Measurements from ENCODE around the gene VARS1.
"Not testable (repeated sequence)": the region's sequence is repeated elsewhere in the genome, so short reads cannot be mapped to it uniquely, and the experiment has no call there.

The VARS1 gene

GRCh38 chr6:31801031-31801927 lies 5.7 kb upstream of the VARS1 start:
- not testable (repeated sequence) for H3K9ac ChIP-seq (ENCODE audit: low read length); H3K4me3 ChIP-seq (ENCODE audit: low read depth in 1 of 2, low read length in 2 of 2); H3K27me3 ChIP-seq (ENCODE audit: control insufficient read depth in 1 of 2, insufficient read depth in 2 of 2, low read length in 2 of 2); H3K9me3 ChIP-seq (ENCODE audit: low read length); H3K27ac ChIP-seq (ENCODE audit: low read depth, low read length)
- Histone ChIP-seq H3K36me3 (ENCODE audit: insufficient read depth, low read length) (peaks cover 15% of the 10 kb centered on the region), H3K4me1 (ENCODE audit: insufficient read depth, low read length) (peaks cover 10% of the 10 kb centered on the region)

DNA sequence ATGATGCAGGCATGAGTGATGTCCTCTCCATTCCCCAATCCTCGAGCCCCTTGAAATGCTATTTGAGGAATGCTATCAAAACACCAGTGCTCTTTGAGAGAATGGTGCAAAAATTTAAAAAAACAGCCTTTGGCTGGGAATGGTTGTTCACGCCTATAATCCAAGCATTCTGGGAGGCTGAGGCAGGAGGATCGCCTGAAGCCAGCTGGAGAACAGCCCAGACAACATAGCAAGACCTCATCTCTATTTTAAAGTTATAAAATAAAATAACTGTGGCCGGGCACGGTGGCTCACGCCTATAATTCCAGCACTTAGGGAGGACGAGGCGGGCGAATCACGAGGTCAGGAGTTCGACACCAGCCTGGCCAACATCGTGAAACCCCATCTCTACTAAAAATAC lies 4.2 kb upstream of the VARS1 start:
- no peaks in the 10 kb centered on the region for H3K9me3 ChIP-seq (ENCODE audit: low read length)
- H3K27me3 ChIP-seq (ENCODE audit: control insufficient read depth in 1 of 2, insufficient read depth in 2 of 2, low read length in 2 of 2): no peaks in the 10 kb centered on the region
- H3K9ac ChIP-seq (ENCODE audit: low read length): no peak overlapping the region
- peaks cover 15% of the 10 kb centered on the region for H3K36me3 ChIP-seq (ENCODE audit: insufficient read depth, low read length)
- peaks cover 4% of the 10 kb centered on the region for H3K4me1 ChIP-seq (ENCODE audit: insufficient read depth, low read length)
- H3K4me3 ChIP-seq (ENCODE audit: low read depth in 1 of 2, low read length in 2 of 2): no peak overlapping the region
- H3K27ac ChIP-seq (ENCODE audit: low read depth, low read length): no peak overlapping the region

DNA sequence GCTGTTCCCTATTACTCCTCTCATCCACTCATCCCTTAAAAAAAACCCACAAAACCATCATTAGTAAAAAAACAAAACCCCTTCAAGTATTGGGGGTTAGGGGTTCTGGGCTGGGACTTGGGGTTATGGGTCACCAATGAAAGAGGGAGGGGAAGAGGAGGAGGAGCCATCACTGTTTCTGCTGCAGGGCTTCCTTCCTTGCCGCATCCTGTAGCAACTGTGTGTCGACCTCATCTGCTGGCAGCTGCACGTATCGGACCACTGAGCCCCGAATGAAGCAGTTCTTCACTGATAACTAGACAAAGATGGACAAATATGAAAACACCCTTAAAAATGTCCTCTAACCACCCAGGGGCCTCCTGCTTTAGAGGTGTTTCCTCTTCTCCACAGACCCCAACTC lies 2.0 kb upstream of the VARS1 start:
- no peaks in the 10 kb centered on the region for H3K9me3 ChIP-seq (ENCODE audit: low read length)
- no peak overlapping the region for H3K9ac ChIP-seq (ENCODE audit: low read length)
- peaks cover 11% of the 10 kb centered on the region for H3K4me1 ChIP-seq (ENCODE audit: insufficient read depth, low read length)
- H3K36me3 ChIP-seq (ENCODE audit: insufficient read depth, low read length): peaks cover 8% of the 10 kb centered on the region
- H3K4me3 ChIP-seq (ENCODE audit: low read depth in 1 of 2, low read length in 2 of 2): no peak overlapping the region
- no peaks in the 10 kb centered on the region for H3K27me3 ChIP-seq (ENCODE audit: control insufficient read depth in 1 of 2, insufficient read depth in 2 of 2, low read length in 2 of 2)
- H3K27ac ChIP-seq (ENCODE audit: low read depth, low read length): no peak overlapping the region

DNA sequence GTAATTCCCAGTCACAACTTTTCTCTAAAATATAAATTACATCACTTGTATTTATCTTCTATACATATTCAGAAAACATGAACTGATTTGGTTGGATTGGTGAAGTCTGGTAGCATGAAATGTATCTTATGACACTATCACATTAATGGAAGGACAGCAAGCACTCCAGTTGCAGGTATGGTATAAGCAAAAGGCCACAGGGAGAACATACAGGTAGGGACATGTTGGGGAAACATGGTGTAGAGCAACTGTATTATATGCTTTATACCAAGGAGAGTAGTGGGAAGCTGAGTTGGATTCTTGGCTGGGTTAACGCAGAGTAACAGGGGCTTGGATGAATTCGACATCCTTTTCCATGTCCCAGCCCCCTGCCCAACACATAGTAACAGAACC lies 1.4 kb upstream of the VARS1 start:
- Histone ChIP-seq H3K27ac (ENCODE audit: low read depth, low read length) (no peak overlapping the region), H3K4me1 (ENCODE audit: insufficient read depth, low read length) (peaks cover 11% of the 10 kb centered on the region)

DNA sequence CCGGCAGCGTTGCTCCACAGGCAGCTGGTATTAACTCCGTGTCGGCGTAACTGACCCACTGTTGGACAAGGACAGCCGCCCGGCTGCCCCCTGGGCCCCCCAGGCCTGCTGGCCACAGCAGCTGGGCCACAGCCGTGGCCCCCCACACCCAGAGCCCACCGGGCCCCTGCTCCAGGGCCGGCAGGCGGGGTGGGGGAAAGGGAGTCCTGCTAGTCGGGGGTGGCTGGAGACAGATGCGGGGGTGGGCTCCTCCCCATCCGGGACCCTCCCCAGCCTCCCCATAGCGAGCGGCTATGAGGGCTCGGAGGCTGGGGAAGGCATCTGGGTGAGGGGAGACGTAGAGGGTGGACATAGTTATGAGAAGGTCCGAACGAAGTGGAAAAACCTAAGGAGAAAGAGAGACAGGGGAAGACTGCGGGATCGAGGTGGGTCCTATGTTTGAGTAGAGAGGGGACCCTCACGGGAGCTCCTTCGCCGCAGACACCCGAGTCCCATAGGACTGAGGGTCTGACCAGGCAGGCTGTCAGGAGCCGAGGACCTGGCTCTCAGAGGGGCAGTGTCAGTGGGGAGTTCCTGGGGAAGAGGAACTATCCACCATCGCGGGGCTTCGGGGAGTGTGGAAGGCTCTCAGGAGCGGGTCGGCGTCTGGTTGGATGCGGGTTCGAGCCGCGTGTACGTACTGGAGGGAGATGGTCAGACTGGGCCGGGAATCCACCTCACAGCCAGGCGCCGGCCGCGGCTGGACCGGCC lies 511 bp downstream of the VARS1 start:
- H3K36me3 ChIP-seq (ENCODE audit: insufficient read depth, low read length): peaks cover 8% of the 10 kb centered on the region
- H3K9ac ChIP-seq (ENCODE audit: low read length): peak overlapping the region; percentile 94
- H3K4me1 ChIP-seq (ENCODE audit: insufficient read depth, low read length): peaks cover 11% of the 10 kb centered on the region

More for the DNA sequence above, 1.4 kb upstream of the VARS1 start:
- Histone ChIP-seq H3K9ac (ENCODE audit: low read length) (no peak overlapping the region), H3K27me3 (ENCODE audit: control insufficient read depth in 1 of 2, insufficient read depth in 2 of 2, low read length in 2 of 2) (no peaks in the 10 kb centered on the region), H3K4me3 (ENCODE audit: low read depth in 1 of 2, low read length in 2 of 2) (no peak overlapping the region), H3K36me3 (ENCODE audit: insufficient read depth, low read length) (peaks cover 8% of the 10 kb centered on the region), H3K9me3 (ENCODE audit: low read length) (no peaks in the 10 kb centered on the region)

GRCh38 chr6:31794294-31794865 lies 1.2 kb downstream of the VARS1 start:
- peak overlapping the region; percentile 95 for H3K27ac ChIP-seq (ENCODE audit: low read depth, low read length)
- H3K4me3 ChIP-seq (ENCODE audit: low read depth in 1 of 2, low read length in 2 of 2): peak overlapping the region; percentile 93 to 99
- peaks cover 8% of the 10 kb centered on the region for H3K36me3 ChIP-seq (ENCODE audit: insufficient read depth, low read length)
- H3K27me3 ChIP-seq (ENCODE audit: control insufficient read depth in 1 of 2, insufficient read depth in 2 of 2, low read length in 2 of 2): no peaks in the 10 kb centered on the region
- peak overlapping the region; percentile 94 for H3K9ac ChIP-seq (ENCODE audit: low read length)
- H3K9me3 ChIP-seq (ENCODE audit: low read length): no peaks in the 10 kb centered on the region
- peaks cover 11% of the 10 kb centered on the region for H3K4me1 ChIP-seq (ENCODE audit: insufficient read depth, low read length)

More for the DNA sequence above, 511 bp downstream of the VARS1 start:
- peak overlapping the region; percentile 93 to 99 for H3K4me3 ChIP-seq (ENCODE audit: low read depth in 1 of 2, low read length in 2 of 2)
- no peaks in the 10 kb centered on the region for H3K9me3 ChIP-seq (ENCODE audit: low read length)
- H3K27me3 ChIP-seq (ENCODE audit: control insufficient read depth in 1 of 2, insufficient read depth in 2 of 2, low read length in 2 of 2): no peaks in the 10 kb centered on the region
- H3K27ac ChIP-seq (ENCODE audit: low read depth, low read length): peak overlapping the region; percentile 95

DNA sequence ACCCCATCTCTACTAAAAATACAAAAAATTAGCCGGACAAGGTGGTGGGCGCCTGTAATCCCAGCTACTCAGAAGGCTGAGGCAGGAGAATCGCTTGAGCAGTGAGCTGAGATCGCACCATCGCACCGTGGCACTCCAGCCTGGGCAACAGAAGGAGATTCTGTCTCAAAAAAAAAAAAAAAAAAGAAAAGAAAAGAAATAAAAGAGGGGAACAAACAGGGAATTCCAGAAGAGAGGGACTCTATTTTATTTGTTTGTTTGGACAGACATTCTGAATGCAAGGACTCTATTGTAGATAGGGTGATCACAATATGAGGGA lies 1.7 kb downstream of the VARS1 start:
- H3K4me1 ChIP-seq (ENCODE audit: insufficient read depth, low read length): peaks cover 11% of the 10 kb centered on the region
- H3K9me3 ChIP-seq (ENCODE audit: low read length); H3K9ac ChIP-seq (ENCODE audit: low read length); H3K27me3 ChIP-seq (ENCODE audit: control insufficient read depth in 1 of 2, insufficient read depth in 2 of 2, low read length in 2 of 2); H3K36me3 ChIP-seq (ENCODE audit: insufficient read depth, low read length); H3K27ac ChIP-seq (ENCODE audit: low read depth, low read length); H3K4me3 ChIP-seq (ENCODE audit: low read depth in 1 of 2, low read length in 2 of 2): not testable (repeated sequence)

DNA sequence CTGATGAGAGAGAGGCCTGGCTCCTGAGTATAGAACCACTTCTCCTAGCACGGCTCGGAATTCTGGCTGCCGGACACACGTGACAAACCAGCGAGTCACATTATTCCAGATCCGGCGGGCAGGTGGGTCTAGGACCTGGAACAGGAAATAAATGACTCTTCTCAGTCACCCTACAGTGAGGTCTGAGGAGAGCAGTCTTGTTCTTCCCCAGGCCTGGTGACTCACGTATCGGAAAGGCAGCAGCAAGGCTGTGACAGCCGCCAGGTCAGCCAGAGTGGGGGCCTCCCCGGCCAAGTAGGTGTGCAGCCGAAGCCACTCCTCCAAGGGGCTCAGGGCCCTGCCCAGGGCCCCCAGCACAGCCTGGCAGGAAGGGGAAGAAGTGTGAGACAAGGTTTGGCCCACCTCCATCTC lies 2.8 kb downstream of the VARS1 start:
- Histone ChIP-seq H3K27ac (ENCODE audit: low read depth, low read length) (no peak overlapping the region), H3K27me3 (ENCODE audit: control insufficient read depth in 1 of 2, insufficient read depth in 2 of 2, low read length in 2 of 2) (no peaks in the 10 kb centered on the region), H3K9ac (ENCODE audit: low read length) (no peak overlapping the region), H3K36me3 (ENCODE audit: insufficient read depth, low read length) (peaks cover 8% of the 10 kb centered on the region), H3K4me3 (ENCODE audit: low read depth in 1 of 2, low read length in 2 of 2) (no peak overlapping the region), H3K9me3 (ENCODE audit: low read length) (no peaks in the 10 kb centered on the region), H3K4me1 (ENCODE audit: insufficient read depth, low read length) (peaks cover 11% of the 10 kb centered on the region)

DNA sequence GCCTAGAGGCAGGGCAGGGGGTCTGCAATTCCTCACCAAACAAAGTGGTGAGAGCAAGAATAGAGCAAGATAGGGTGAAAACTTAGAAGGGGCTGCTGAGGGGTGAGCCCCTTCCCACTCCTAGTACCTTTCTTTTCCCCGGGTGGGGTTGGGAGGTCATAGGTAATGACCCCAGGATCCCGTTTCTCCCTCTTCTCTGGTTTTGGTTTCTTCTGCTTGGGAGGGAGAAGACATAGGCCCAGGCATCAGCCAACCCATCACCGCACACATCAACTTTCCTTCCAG lies 3.5 kb downstream of the VARS1 start:
- no peaks in the 10 kb centered on the region for H3K27me3 ChIP-seq (ENCODE audit: control insufficient read depth in 1 of 2, insufficient read depth in 2 of 2, low read length in 2 of 2)
- H3K9me3 ChIP-seq (ENCODE audit: low read length): no peaks in the 10 kb centered on the region
- no peak overlapping the region for H3K9ac ChIP-seq (ENCODE audit: low read length)
- no peak overlapping the region for H3K27ac ChIP-seq (ENCODE audit: low read depth, low read length)
- peaks cover 11% of the 10 kb centered on the region for H3K4me1 ChIP-seq (ENCODE audit: insufficient read depth, low read length)
- no peak overlapping the region for H3K4me3 ChIP-seq (ENCODE audit: low read depth in 1 of 2, low read length in 2 of 2)
- peaks cover 1% of the 10 kb centered on the region for H3K36me3 ChIP-seq (ENCODE audit: insufficient read depth, low read length)

- Histone ChIP-seq H3K36me3 (ENCODE audit: insufficient read depth, low read length) (no peaks in the 10 kb centered on the region), H3K9ac (ENCODE audit: low read length) (no peak overlapping the region), H3K4me1 (ENCODE audit: insufficient read depth, low read length) (peaks cover 11% of the 10 kb centered on the region), H3K27me3 (ENCODE audit: control insufficient read depth in 1 of 2, insufficient read depth in 2 of 2, low read length in 2 of 2) (no peaks in the 10 kb centered on the region), H3K9me3 (ENCODE audit: low read length) (no peaks in the 10 kb centered on the region), H3K4me3 (ENCODE audit: low read depth in 1 of 2, low read length in 2 of 2) (no peak overlapping the region), H3K27ac (ENCODE audit: low read depth, low read length) (no peak overlapping the region)
Observed at GRCh38 chr6:31791324-31792089, 4.0 kb downstream of the VARS1 start.

DNA sequence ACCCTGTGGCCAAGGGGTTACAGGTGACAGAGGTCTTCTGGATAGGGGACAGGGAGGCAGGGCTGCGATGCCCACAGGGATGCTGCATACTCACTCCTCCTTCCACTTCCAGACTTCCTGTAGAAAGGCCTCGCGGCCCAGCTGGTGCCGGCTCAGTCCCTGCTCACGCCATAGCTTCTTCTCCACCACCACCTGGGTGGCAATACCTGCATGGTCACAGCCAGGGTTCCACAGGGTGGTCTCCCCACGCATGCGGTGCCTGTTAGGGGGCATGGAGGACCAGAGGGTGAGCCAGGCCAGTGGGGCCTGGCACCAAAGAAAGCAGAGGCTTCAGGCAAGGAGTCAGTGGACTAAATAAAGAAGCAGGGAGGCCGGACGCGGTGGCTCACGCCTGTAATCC lies 10.1 kb downstream of the VARS1 start:
- H3K9ac ChIP-seq (ENCODE audit: low read length): no peak overlapping the region
- no peak overlapping the region for H3K27ac ChIP-seq (ENCODE audit: low read depth, low read length)
- H3K36me3 ChIP-seq (ENCODE audit: insufficient read depth, low read length): peaks cover 41% of the 10 kb centered on the region
- no peaks in the 10 kb centered on the region for H3K9me3 ChIP-seq (ENCODE audit: low read length)
- no peaks in the 10 kb centered on the region for H3K4me1 ChIP-seq (ENCODE audit: insufficient read depth, low read length)
- no peaks in the 10 kb centered on the region for H3K27me3 ChIP-seq (ENCODE audit: control insufficient read depth in 1 of 2, insufficient read depth in 2 of 2, low read length in 2 of 2)
- no peak overlapping the region for H3K4me3 ChIP-seq (ENCODE audit: low read depth in 1 of 2, low read length in 2 of 2)

Data from muscle layer of colon (tissue), 2 donors.